Kidney epithelial cell (primary cell): ENCODE data around the gene GPATCH2L. TPM values are rescaled to one million over a fixed set of nuclear protein-coding genes. Genes with fewer than 3 reads are reported as not detected.

Source experiments
- DNase-seq: peaks from one replicate; pipeline ENCODE4 v3.0.0-alpha.2; 2010; ENCODE audit warnings: low read depth
- H3K27me3 ChIP-seq: 2 replicates; pipeline ENCODE4 v1.6.0; 2011; ENCODE audit warnings: low read length; ENCODE audit not compliant: control insufficient read depth, insufficient read depth
- H3K36me3 ChIP-seq: 2 replicates; pipeline ENCODE4 v1.5.1; 2011; ENCODE audit warnings: low read length; ENCODE audit not compliant: control insufficient read depth, insufficient read depth
- H3K4me3 ChIP-seq: 2 replicates; pipeline ENCODE4 v1.5.1; 2011; ENCODE audit warnings: low read depth, mild to moderate bottlenecking, control low read depth, low read length
- CTCF ChIP-seq: IDR thresholded peaks from 2 replicates; pipeline ENCODE4 v1.5.1; 2011; ENCODE audit warnings: mild to moderate bottlenecking, moderate library complexity, low read length, control low read depth, inconsistent platforms; ENCODE audit not compliant: insufficient read depth, poor library complexity, severe bottlenecking
- total RNA-seq: library from RNA; depleted of rRNA; stranded (reverse); fragments of >200 nt; gene quantifications from 2 replicates; pipeline ENCODE4 v1.2.3, GENCODE V29; 2015

Gene GPATCH2L
- total RNA-seq, 1 donor from 2014 or later = 83.3 TPM

- no peak for DNase-seq
- no peak for TF ChIP-seq CTCF
- Histone ChIP-seq H3K27me3 (no peaks in the 10 kb centered on the region), H3K4me3 (no peak overlapping the region), H3K36me3 (no peaks in the 10 kb centered on the region)
Measured at GRCh38 chr14:76195003-76195402, 43.3 kb downstream of the GPATCH2L start.

- no peak for TF ChIP-seq CTCF
- H3K36me3 ChIP-seq = no peaks in the 10 kb centered on the region
- no peak overlapping the region for H3K4me3 ChIP-seq
- no peaks in the 10 kb centered on the region for H3K27me3 ChIP-seq
- DNase-seq = no peak
Measured at GRCh38 chr14:76196980-76197695, 45.4 kb downstream of the GPATCH2L start.

GRCh38 chr14:76201162-76201561 is 49.4 kb downstream of the GPATCH2L start:
- TF ChIP-seq CTCF = no peak
- Histone ChIP-seq H3K27me3 (no peaks in the 10 kb centered on the region), H3K4me3 (no peak overlapping the region), H3K36me3 (no peaks in the 10 kb centered on the region)
- peak; percentile 12 for DNase-seq

GRCh38 chr14:76203086-76204001 is 51.6 kb downstream of the GPATCH2L start:
- DNase-seq = peak; percentile 93
- no peak for TF ChIP-seq CTCF
- Histone ChIP-seq H3K27me3 (no peaks in the 10 kb centered on the region), H3K36me3 (no peaks in the 10 kb centered on the region), H3K4me3 (no peak overlapping the region)

- Histone ChIP-seq H3K36me3 (no peaks in the 10 kb centered on the region), H3K27me3 (no peaks in the 10 kb centered on the region)
Measured at GRCh38 chr14:76204461-76205230, 52.9 kb downstream of the GPATCH2L start.

More at GRCh38 chr14:76204461-76205230, 52.9 kb downstream of the GPATCH2L start:
- H3K4me3 ChIP-seq = no peak overlapping the region
- DNase-seq = no peak
- TF ChIP-seq CTCF = no peak
